ENCODE results near the gene MFSD2B.
"Not testable (repeated sequence)": the region's sequence is repeated elsewhere in the genome, so short reads cannot be mapped to it uniquely, and the experiment has no call there.

Gene MFSD2B

GRCh38 chr2:24020244-24020643 is 10.4 kb downstream of the MFSD2B start:
- FAIRE-seq: no peak

- no peak for FAIRE-seq
Observed at GRCh38 chr2:24021122-24021998, 11.5 kb downstream of the MFSD2B start.

GRCh38 chr2:24022324-24022974 is 12.6 kb downstream of the MFSD2B start:
- FAIRE-seq: no peak

DNA sequence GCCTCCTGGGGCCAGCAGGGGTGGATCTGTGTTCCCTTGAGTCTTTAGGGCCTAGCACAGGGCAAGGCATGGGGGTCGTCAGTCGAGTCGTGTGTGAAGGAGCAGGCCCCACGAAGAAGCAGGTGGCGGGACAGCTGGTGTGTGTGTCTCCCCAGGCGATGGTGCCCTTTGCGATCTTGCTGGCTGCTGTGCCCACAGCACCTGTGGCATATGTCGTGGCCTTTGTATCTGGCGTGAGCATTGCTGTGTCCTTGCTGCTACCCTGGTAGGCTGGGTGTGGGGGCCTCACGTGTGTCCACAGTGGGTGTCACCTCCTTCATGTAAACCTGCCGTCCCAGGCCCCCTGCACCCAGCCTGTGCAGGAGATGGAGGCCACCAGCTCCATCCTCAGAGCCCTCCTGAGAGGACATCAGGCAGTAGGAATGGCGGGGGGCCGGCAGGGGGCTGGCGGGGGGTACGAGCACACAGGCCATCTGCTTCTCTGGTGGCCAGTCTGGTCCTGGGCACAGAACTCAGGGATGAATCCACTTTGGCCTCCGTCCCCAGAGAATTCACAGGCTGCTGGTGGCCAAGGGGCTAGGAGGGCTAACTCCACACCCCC is 13.2 kb downstream of the MFSD2B start:
- no peak for FAIRE-seq

DNA sequence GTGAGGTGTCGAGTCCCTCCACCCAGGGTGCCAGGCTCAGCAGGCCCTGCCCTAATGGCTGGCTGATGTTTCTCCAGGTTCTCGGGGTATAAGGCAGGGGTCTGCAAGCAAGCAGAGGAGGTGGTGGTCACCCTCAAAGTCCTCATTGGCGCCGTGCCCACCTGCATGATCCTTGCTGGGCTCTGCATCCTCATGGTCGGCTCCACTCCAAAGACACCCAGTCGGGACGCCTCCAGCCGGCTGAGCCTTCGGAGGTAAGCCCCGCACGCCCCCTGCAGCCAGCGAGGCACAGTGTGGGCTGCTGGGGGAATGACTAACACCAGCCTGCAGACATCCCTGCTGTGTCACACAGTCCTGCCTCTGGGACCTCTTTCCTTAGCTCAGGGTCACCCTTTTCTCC is 14.1 kb downstream of the MFSD2B start:
- FAIRE-seq: no peak

GRCh38 chr2:24024996-24025663 is 15.2 kb downstream of the MFSD2B start:
- no peak for FAIRE-seq

GRCh38 chr2:24026233-24026632 is 16.3 kb downstream of the MFSD2B start:
- FAIRE-seq: no peak

DNA sequence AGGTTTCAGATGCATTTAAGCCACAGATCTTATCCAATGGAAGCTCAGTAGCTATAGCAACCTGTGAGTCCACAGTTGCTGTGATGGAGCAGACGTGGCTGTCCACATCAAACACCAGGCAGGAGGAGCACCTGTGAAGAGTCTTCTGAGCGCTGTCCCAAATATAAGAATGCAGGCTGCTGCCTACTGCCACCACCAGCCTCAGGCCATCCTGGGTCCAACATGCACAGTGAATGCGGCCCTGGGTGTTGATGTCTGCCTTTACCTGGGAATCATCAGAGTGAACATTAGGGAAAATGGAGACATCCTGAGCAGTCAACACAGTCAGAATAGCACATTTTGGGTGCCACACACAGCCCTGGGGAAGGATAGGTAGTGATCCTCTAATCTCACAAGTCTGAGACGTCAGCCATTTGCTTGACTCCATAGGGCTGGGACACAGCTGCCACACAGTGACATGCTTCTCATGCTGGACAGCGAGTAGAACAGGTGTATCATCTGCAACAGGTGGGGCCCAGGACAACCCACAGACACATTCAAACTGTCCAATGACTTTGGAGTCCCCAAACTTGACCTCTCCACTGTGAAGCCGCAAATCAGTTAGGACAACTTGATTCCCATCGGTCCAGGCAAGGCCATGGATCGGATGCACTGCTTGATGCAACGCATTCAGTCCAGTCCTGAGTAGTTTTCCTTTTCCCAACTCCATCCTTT is 29.1 kb downstream of the MFSD2B start:
- no peak for FAIRE-seq

GRCh38 chr2:24040511-24040910 is 30.6 kb downstream of the MFSD2B start:
- no peak for FAIRE-seq

DNA sequence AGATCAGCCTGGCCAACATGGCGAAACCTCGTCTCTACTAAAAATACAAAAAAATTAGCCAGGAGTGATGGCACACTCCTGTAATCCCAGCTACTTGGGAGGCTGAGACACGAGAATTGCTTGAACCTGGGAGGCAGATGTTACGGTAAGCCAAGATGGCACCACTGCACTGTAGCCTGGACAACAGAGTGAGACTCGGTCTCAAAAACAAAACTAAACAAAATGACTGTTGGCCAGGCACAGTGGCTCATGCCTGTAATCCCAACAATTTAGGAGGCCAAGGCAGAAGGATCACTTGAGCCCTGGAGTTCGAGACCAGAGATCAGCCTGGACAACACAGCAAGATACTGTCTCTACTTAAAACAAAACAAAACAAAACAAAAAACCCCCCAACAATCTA is 33.2 kb downstream of the MFSD2B start:
- not testable (repeated sequence) for FAIRE-seq

- FAIRE-seq: no peak
Observed at GRCh38 chr2:24045511-24046508, 35.9 kb downstream of the MFSD2B start.

DNA sequence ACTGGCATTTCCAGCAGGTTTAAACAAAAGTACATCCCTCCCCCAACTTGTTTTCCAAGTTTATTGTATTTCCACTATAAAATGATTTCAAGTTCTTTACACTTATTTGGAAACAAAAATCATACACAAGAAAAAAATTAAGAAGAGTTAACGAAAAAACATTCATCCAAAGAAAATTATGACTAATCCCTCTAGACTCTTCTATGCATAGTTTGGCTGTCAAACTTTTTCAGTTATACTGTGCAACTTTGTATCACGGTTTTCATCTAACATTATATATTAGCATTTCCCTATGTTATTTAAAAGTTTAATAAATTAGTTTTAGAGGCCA is 36.7 kb downstream of the MFSD2B start:
- no peak for FAIRE-seq

- FAIRE-seq: peak; percentile 98
Observed at GRCh38 chr2:24046930-24047702, 37.2 kb downstream of the MFSD2B start, which contains the start of gene WDCP. Gene WDCP (minus strand): TSS chr2:24047391. CDS start chr2:24039494, 7,897 bp downstream.

- no peak for FAIRE-seq
Observed at GRCh38 chr2:24047703-24048033, 37.8 kb downstream of the MFSD2B start.

DNA sequence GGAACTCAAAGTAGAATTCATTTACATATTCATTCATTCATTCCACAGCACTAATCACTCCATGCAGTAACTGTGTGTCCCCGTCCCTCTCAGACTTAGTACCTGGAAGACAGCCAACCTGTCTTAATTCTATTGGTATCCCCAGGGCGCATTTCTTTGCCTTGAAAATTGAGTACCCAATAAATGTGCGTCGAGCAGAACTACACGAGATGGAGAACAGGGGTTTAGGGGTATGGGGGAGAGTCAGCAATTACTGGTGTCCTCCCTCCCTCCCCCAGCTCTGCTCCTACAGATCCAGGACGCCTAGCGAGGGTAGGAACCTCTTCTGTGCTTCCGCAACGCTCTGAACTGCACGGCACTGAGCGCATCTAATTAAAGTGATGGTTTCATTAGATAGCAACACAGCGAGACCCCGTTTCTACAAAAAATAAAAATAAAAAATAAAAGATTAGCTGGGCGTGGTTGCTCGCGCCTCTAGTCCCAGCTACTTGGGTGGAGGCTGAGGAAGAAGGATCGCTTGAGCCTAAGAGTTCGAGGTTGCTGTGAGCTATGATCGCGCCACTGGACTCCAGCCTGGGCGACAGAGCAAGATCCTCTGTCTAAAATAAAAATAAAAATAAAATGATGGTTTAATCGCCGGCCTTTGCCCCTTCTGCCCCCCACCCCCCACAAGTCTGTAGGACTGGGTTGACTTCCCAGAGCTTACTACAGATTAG is 39.0 kb downstream of the MFSD2B start:
- FAIRE-seq: no peak

GRCh38 chr2:24049485-24050021 is 39.7 kb downstream of the MFSD2B start, which contains the start of gene FKBP1B:
Gene FKBP1B (plus strand): TSS chr2:24049741. CDS start chr2:24049850, 109 bp downstream.
- no peak for FAIRE-seq

DNA sequence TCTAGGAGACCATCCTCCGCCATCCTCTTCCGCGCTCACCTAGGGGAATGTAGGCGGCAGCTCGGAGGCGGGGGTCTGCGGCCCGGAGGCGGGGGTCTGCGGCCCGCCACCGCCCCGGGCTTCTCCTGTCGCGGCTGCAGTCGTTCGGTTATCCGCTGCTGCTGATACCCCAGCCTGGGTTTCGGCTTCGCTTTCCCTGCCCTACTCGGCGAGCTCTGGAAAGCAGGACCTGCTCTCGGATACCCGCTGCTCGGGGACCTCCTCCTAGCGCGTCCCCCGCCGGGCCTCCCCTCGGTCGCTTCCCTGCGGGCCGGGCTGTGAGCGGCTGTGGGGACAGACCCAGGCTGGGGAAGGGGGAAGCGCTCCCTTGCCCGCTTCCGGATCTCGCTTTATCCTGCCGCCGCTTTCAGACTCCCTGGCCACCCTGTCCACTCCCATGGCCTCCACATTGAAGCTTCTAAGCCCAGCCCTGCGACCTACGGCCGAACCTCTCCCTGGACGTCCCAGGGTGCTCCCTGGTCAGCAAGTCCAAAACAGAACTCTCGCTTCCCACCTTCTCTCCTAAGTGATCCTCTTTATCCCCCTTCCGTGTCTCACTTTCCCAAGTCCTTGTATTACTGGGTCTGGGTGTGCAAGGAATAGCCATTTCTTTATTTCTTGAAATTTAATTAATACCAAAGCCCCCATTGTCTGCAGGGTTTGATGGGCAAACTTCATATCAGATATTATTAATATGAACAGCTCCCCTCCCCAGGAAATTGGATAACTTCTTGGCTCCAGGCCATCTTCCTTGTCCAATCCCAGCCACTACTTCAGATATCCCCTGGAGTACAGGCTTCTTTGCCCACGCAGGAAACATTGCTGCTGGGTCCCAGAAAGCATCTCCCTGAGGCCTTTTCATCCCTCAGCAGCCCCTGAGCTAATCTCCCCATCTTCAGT is 40.4 kb downstream of the MFSD2B start:
- no peak for FAIRE-seq

GRCh38 chr2:24051833-24052232 is 41.9 kb downstream of the MFSD2B start:
- FAIRE-seq: no peak
